Measurements from ENCODE around the gene DYNC2I2. TPM values are rescaled to one million over a fixed set of nuclear protein-coding genes. Genes with fewer than 3 reads are reported as not detected.

Gene DYNC2I2
- polyA plus RNA-seq, 1 of the 3 experiments (the other 2 are of a cell fraction), result 73.7 TPM

DNA sequence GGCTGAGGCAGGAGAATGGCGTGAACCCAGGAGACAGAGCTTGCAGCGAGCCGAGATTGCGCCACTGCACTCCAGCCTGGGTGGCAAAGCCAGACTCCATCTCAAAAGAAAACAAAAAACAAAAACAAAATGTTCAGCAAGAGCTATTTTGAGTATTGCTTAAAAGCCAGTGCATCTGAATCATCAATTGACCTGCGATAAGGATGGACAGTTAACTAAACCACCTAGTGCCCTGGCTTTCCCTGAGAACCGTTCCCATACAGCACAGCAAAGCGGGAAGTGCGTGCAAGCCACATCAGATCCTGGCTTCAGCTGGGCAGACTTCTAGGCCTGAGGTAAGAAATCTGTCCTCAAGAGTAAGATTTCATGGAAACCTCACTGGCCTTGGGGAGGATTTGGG is 2.7 kb downstream of the DYNC2I2 start:
- Histone ChIP-seq H3F3A (replicated peaks; ENCODE audit: insufficient read depth) (peaks cover 10% of the 10 kb centered on the region), H3K9me2 (no peaks in the 10 kb centered on the region), H3K79me2 (ENCODE audit: insufficient read depth) (peaks cover 40% of the 10 kb centered on the region), H3K27me3 (ENCODE audit: insufficient read depth) (no peaks in the 10 kb centered on the region), H3K27ac (ENCODE audit: low read depth in 2 of 2, low read length in 1 of 2) (no peak overlapping the region), H2AFZ (ENCODE audit: low read depth) (no peak overlapping the region), H3K9ac (no peak overlapping the region), H3K4me2 (no peak overlapping the region), H4K20me1 (ENCODE audit: insufficient read depth) (no peaks in the 10 kb centered on the region), H3K4me3 (ENCODE audit: low read depth in 2 of 2, low read length in 1 of 2) (no peak overlapping the region), H3K4me1 (ENCODE audit: control insufficient read depth in 1 of 2, insufficient read depth in 2 of 2, low read depth in 1 of 2, low read length in 1 of 2) (no peaks in the 10 kb centered on the region), H3K9me3 (no peaks in the 10 kb centered on the region), H3K36me3 (replicated peaks in 1 of 2; ENCODE audit: control insufficient read depth in 1 of 2, insufficient read depth in 2 of 2, low read length in 1 of 2) (no peaks in the 10 kb centered on the region)
- TF ChIP-seq GATA2 (CRISPR knock-in tag; IDR thresholded peaks at IDR 0.05) (no peak), ELF1 (IDR thresholded peaks at IDR 0.05) (no peak), REST (IDR thresholded peaks at IDR 0.05; ENCODE audit: low read depth, low read length) (no peak), RXRA (IDR thresholded peaks at IDR 0.05; ENCODE audit: borderline replicate concordance, low read depth) (no peak), GABPA (IDR thresholded peaks at IDR 0.05; ENCODE audit: low read depth) (no peak), IRF3 (IDR thresholded peaks at IDR 0.05; ENCODE audit: low read depth, low read length) (no peak), NFIC (IDR thresholded peaks at IDR 0.05; ENCODE audit: borderline replicate concordance) (no peak), YY1 (IDR thresholded peaks at IDR 0.05; ENCODE audit: low read depth) (no peak), CHD2 (IDR thresholded peaks at IDR 0.05; ENCODE audit: low read length, partially characterized antibody) (no peak), PBX3 (IDR thresholded peaks at IDR 0.05) (no peak), MEF2A (IDR thresholded peaks at IDR 0.05; ENCODE audit: borderline replicate concordance, low read depth) (no peak), POLR2AphosphoS5 (IDR thresholded peaks at IDR 0.05; ENCODE audit: low read depth, low read length) (no peak), ZBTB33 (IDR thresholded peaks at IDR 0.05; ENCODE audit: borderline replicate concordance, low read depth) (no peak), SMC3 (IDR thresholded peaks at IDR 0.05; ENCODE audit: low read depth, low read length) (no peak), TEAD4 (IDR thresholded peaks at IDR 0.05; ENCODE audit: borderline replicate concordance, insufficient read depth) (no peak)
- TF ChIP-seq, protein P1, sequence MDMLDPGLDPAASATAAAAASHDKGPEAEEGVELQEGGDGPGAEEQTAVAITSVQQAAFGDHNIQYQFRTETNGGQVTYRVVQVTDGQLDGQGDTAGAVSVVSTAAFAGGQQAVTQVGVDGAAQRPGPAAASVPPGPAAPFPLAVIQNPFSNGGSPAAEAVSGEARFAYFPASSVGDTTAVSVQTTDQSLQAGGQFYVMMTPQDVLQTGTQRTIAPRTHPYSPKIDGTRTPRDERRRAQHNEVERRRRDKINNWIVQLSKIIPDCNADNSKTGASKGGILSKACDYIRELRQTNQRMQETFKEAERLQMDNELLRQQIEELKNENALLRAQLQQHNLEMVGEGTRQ (IDR thresholded peaks at IDR 0.05; ENCODE audit: borderline replicate concordance, low read depth, low read length), result no peak
- DNase-seq, result no peak
- POLR2A ChIA-PET, result interaction anchor here (0.6 kb wide), 1 partner anchor 588 kb away, joined by 3 read pairs; no protein-coding TSS in a partner anchor
- CTCF ChIA-PET, result interaction anchor here (1.2 kb wide), 1 partner anchor 18 kb away, joined by 3 read pairs; no protein-coding TSS in a partner anchor
- WGBS (ENCODE audit: low lambda C conversion rate), result 95% methylated on average over 8 of the region's 8 CpGs

All from SK-N-SH (cell line).